ENCODE data around the gene LDB1.

Gene LDB1

GRCh38 chr10:102123223-102123622 lies 3.1 kb upstream of the LDB1 start:
- Histone ChIP-seq H4K20me1 (ENCODE audit: control insufficient read depth, insufficient read depth, low read depth, low read length) (no peaks in the 10 kb centered on the region), H3K9me2 (replicated peaks; ENCODE audit: control insufficient read depth, low read length) (no peaks in the 10 kb centered on the region), H3K4me3 (ENCODE audit: low read length) (no peak overlapping the region), H3K4me1 (ENCODE audit: control insufficient read depth, low read length) (peaks cover 26% of the 10 kb centered on the region), H3K27me3 (ENCODE audit: control insufficient read depth, low read length) (no peaks in the 10 kb centered on the region), H3K9me3 (ENCODE audit: control insufficient read depth, insufficient read depth, low read length) (no peaks in the 10 kb centered on the region), H3K36me3 (ENCODE audit: control insufficient read depth, low read length) (no peaks in the 10 kb centered on the region; the same call in 1 of the 2 replicates), H3K27ac (ENCODE audit: low read depth, low read length) (no peak overlapping the region), H3F3A (ENCODE audit: control insufficient read depth, insufficient read depth) (peaks cover 22% of the 10 kb centered on the region), H3K4me2 (ENCODE audit: low read length) (no peak overlapping the region), H3K79me2 (ENCODE audit: control insufficient read depth, low read length) (peaks cover 28% of the 10 kb centered on the region)
- TF ChIP-seq CTCF (IDR thresholded peaks at IDR 0.05; ENCODE audit: low read depth, low read length, poor library complexity, severe bottlenecking) (no peak), EZH2phosphoT487 (IDR thresholded peaks at IDR 0.05; ENCODE audit: borderline replicate concordance, low read length) (no peak)

- no peak overlapping the region for H3K27ac ChIP-seq (ENCODE audit: low read depth, low read length)
- no peaks in the 10 kb centered on the region for H3K9me2 ChIP-seq (replicated peaks; ENCODE audit: control insufficient read depth, low read length)
- H3K36me3 ChIP-seq (ENCODE audit: control insufficient read depth, low read length) = no peaks in the 10 kb centered on the region; the same call in 1 of the 2 replicates
- no peaks in the 10 kb centered on the region for H3K27me3 ChIP-seq (ENCODE audit: control insufficient read depth, low read length)
- H3K9me3 ChIP-seq (ENCODE audit: control insufficient read depth, insufficient read depth, low read length) = no peaks in the 10 kb centered on the region
- peaks cover 33% of the 10 kb centered on the region for H3K4me1 ChIP-seq (ENCODE audit: control insufficient read depth, low read length)
- H3K79me2 ChIP-seq (ENCODE audit: control insufficient read depth, low read length) = peaks cover 36% of the 10 kb centered on the region
- TF ChIP-seq EZH2phosphoT487 (IDR thresholded peaks at IDR 0.05; ENCODE audit: borderline replicate concordance, low read length) (no peak), CTCF (IDR thresholded peaks at IDR 0.05; ENCODE audit: low read depth, low read length, poor library complexity, severe bottlenecking) (no peak)
- H3K4me3 ChIP-seq (ENCODE audit: low read length) = no peak overlapping the region
- H3K4me2 ChIP-seq (ENCODE audit: low read length) = no peak overlapping the region
- peaks cover 28% of the 10 kb centered on the region for H3F3A ChIP-seq (ENCODE audit: control insufficient read depth, insufficient read depth)
- no peaks in the 10 kb centered on the region for H4K20me1 ChIP-seq (ENCODE audit: control insufficient read depth, insufficient read depth, low read depth, low read length)
These were observed 2.3 kb upstream of the LDB1 start for GRCh38 chr10:102122450-102122849.

GRCh38 chr10:102121739-102122372 lies 1.7 kb upstream of the LDB1 start:
- Histone ChIP-seq H3K79me2 (ENCODE audit: control insufficient read depth, low read length) (peaks cover 42% of the 10 kb centered on the region), H3K9me3 (ENCODE audit: control insufficient read depth, insufficient read depth, low read length) (no peaks in the 10 kb centered on the region), H3K36me3 (ENCODE audit: control insufficient read depth, low read length) (no peaks in the 10 kb centered on the region; the same call in 1 of the 2 replicates), H3K27me3 (ENCODE audit: control insufficient read depth, low read length) (no peaks in the 10 kb centered on the region), H3K27ac (ENCODE audit: low read depth, low read length) (no peak overlapping the region), H3F3A (ENCODE audit: control insufficient read depth, insufficient read depth) (peaks cover 33% of the 10 kb centered on the region), H3K9me2 (replicated peaks; ENCODE audit: control insufficient read depth, low read length) (no peaks in the 10 kb centered on the region), H3K4me3 (ENCODE audit: low read length) (peak overlapping the region; percentile 97), H3K4me2 (ENCODE audit: low read length) (peak overlapping the region; percentile 99), H4K20me1 (ENCODE audit: control insufficient read depth, insufficient read depth, low read depth, low read length) (no peaks in the 10 kb centered on the region), H3K4me1 (ENCODE audit: control insufficient read depth, low read length) (peaks cover 39% of the 10 kb centered on the region)
- TF ChIP-seq CTCF (IDR thresholded peaks at IDR 0.05; ENCODE audit: low read depth, low read length, poor library complexity, severe bottlenecking) (no peak), EZH2phosphoT487 (IDR thresholded peaks at IDR 0.05; ENCODE audit: borderline replicate concordance, low read length) (no peak)
